GM19023 (cell line): ENCODE data around the gene HPCA.
"Not testable (repeated sequence)": the region's sequence is repeated elsewhere in the genome, so short reads cannot be mapped to it uniquely, and the experiment has no call there.

Experiments
- ATAC-seq: cut with Tn5 transposase; IDR thresholded peaks from one replicate; pipeline ENCODE4 v1.9.1; 2021; ENCODE audit warnings: mild to moderate bottlenecking, moderate library complexity; ENCODE audit not compliant: unreplicated experiment

The HPCA gene

DNA sequence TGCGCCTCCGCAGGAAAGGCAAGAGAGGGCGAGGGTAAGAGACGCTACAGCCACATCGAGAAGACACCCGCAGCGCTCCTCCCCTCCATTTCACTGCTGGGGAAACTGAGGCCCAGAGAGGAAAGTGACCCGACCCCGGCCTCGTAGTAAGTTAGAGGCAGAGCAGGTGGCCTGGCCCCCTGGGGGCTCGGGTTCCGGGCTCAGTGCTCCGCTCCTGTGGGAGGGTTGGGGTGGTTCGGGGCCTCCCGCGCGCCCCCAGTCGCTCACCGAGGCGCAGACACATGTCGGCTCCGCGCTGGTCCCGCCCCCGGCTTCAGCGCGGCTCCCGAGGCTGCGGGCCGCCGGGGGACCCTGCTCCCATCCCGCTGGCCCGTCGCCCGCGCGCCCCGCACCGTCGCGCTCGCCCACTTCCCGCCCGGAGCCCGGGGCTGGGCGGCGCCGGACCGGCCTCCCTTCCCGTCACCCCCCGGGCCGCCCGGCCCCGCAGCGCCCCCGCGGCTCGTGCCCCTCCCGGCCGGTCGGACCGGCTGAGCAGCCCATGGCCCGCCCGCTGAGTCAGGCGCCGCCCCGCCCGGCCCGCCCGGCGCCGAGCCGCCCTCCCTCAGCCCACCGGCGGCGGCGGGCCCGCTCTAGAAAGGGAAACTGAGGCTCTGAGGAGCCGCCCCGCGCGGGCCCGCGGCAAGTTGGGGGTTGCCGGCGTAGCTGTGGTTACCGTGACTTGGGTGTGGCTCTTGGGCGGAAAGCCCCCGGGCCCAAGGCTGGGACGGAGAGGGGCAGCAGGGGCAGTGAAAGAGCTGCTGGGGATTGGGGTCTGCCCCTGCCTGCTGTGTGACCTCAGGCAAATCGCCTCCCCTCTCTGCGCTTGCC is 14.9 kb downstream of the HPCA start, which contains the start of gene TMEM54:
TSS of gene TMEM54 (minus strand) at position 434 of the 867 bp plus-strand sequence. CDS start at position 283, 151 bp downstream.
- ATAC-seq = no peak

DNA sequence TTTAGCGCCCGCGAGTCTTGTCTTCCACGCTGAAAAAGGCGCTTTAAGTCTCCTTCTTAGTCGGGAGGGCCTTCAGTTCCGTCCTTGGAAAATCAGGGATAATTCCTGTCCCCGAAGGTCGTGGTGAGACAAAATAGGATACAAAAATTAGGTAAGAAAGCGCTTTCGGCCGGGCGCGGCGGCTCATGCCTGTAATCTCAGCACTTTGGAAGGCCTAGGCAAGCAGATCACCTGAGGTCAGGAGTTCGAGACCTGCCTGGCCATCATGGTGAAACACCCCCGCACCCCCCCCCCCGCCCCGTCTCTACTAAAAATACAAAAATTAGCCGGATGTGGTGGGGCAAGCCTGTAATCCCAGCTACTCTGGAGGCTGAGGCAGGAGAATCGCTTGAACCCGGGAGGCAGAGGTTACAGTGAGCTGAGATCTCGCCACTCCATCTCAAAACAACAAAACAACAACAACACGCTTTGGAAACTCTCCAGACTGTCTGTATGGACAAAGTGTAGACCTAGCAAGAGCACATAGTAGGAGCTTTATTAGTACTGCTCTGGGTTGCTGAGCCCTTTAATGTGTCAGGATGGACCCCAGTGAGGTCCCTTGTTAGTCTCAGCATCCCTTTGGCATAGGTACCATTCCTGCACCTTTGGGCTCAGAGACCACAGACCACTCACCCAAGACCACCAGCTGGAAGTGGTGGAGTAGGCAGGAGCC is 15.7 kb downstream of the HPCA start:
- no peak for ATAC-seq

DNA sequence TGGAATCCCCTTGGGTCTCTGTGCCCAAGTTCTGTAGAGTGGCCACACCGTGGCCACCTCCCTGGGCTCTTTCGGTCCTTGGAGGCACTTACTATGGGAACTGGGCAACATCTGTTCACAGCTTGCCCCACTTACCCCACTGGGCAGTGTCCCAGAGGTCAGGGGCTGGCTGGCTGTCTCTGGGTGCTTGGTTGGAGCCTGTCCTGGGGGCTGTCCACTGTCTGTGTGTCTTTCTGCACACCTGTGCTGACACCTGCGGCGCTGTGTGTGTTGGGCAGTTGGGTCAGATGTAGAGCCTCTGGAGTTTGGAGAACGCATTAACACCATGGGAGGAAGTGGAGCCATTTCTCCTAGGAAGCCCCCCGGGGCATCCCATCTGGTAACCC is 16.2 kb downstream of the HPCA start:
- no peak for ATAC-seq

DNA sequence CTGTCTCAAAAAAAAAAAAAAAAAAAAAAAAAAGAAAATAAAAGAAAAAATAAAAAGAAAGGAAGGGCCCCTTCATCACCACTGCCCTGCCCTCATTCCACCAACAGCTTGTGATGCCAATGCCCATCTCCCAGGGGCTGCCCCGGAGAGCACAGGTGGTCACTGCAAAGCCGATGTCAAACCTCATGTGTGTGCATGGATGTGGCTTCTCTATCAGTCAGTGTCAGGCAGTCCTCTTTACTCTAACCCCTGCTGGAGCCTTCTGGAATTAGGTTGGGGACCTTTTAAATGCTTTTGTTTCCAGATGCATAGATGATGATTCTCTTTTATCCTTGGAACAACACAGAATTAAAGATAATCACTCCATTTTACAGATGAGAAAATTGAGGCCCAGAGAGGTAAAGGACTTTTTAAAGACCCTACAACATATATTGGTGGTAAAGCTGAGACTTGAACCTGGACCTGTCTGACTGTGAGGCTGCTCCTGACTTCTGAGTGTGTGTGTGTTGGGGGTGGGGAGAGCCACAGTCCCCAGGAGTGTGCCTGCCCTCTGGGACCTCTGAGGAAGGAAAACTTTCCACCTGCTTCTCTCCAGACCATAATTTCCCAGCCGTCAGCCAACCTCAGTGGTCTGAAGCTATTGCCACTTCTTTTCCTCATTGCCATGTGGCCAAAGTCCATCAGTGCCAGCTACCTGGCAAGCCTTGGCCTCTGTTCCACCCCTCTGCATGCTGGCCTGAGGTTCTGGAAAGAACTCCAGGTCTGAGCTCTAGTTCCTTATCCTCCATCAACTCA is 17.9 kb downstream of the HPCA start:
- ATAC-seq = no peak

DNA sequence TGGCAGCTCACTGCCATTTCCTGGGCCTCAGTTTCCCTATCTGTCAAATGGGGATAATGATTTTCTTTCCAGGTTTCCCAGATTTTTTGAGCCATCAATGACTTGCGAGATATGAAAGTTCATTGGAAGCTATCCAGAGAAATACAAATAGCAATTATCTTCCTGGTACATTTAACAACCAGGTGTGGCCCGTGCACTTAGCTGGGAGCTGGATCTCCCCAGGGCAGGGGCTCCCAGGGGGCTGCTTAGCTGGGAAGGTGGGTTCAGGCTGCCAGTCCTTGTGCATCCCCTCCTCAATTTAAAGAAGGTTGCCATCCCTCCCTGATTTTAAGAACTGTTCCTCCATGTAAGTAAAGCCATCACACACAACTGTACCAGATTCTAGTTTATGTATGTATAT is 18.5 kb downstream of the HPCA start:
- ATAC-seq = no peak

DNA sequence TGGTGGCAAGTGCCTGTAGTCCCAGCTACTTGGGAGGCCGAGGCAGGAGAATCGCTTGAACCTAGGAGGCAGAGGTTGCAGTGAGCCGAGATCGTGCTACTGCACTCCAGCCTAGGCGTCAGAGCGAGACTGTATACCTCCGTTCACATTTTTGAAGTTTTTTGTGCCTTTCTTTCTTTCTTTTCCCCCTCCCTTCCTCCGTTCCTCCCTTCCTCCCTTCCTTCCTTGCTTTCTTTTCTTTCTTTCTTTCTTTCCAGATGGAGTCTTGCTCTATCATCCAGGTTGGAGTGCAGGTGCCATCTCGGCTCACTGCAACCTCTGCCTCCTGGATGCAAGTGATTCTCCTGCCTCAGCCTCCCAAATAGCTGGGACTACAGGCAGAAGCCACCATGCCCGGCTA is 19.3 kb downstream of the HPCA start:
- ATAC-seq = not testable (repeated sequence)

DNA sequence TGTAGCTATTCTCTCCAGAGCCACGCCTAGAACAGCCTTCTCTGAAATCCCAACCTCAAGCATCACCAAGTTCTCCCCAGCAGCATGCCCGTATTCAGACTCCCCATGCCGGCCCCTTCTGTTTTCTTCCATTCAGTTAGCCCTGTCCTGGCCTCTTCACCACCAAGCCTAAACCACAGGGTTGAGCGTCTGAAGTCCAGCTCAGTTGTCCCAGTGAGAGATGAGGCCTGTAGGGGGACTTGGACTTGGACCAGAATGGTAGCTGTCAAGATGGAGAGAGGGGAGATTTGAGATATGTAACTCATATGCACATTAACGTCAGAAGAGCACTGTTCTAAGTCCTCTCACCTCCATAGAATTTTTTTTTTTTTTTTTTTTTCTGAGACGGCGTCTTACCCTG is 20.4 kb downstream of the HPCA start:
- ATAC-seq = no peak

DNA sequence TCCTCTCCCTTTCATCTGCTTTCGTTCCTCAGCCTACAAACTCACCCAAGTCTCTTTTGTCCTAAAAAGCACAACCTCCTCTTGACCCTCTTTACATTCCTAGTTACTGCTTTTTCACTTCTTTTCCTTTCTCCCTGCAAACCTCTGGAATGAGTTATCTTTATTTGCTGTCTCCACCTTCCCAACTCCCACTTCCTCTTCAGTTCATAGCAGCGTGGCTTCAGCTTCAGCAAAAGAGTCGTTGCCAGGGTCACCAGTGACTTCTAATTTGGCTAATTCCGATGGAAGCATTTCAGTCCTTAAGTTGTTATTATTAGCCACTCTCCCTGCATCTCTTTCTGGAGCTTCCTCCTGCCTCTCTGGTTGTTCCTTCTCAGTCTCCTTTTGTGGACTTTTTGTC is 21.1 kb downstream of the HPCA start:
- no peak for ATAC-seq

DNA sequence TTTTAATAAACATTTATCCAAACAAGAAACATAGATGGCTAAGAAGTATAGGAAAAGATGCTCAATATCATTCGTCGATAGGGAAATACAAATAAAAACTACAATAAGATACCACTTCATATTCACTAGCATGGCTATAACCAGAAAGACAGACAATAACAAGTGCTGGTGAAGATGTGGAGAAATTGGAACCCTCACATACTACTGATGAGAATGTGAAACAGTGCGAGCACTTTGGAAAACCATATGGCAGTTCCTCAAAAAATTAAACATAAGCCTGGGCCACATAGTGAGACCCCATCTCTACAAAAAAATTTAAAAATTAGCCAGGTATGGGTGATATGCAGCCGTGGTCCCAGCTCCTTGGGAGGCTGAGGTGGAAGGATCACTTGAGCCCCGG is 24.0 kb downstream of the HPCA start:
- no peak for ATAC-seq

DNA sequence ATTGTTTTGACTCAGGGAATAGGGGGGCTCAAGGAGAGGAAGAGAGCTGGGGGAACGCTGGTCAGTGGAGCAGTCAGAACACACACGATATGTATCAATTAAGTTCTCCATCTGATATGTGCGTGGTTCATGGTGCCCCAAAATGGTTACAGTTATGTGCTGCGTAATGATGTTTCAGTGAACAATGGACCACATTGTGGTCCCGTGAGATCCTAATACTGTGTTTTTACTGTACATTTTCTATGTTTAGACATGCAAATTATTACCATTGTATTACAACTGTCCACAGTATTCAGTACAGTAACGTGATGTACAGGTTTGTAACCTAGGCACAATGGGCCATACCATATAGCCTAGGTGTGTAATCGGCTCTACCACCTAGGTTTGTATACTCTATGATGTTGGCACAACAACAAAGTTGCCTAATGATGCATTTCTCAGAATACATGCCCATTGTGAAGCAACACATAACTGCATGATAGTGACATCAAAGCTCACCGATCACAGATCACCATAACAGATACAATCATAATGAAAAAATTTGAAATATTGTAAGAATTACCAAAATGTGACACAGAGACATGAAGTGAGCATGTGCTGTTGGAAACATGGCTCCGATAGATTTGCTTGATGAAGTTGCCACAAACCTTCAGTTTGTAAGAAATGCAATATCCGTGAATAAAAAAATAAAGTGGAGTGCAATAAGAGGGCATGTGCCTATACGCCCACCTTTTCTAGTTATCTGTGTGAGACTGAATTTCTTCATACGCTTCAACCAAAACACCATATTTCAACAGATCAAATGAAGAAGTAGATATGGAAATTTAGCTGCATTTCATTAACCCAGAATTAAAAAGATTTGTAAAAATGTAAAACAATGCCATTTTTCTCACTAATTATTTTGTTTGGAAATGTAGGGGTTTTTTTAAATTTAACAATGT is 29.7 kb downstream of the HPCA start:
- no peak for ATAC-seq

DNA sequence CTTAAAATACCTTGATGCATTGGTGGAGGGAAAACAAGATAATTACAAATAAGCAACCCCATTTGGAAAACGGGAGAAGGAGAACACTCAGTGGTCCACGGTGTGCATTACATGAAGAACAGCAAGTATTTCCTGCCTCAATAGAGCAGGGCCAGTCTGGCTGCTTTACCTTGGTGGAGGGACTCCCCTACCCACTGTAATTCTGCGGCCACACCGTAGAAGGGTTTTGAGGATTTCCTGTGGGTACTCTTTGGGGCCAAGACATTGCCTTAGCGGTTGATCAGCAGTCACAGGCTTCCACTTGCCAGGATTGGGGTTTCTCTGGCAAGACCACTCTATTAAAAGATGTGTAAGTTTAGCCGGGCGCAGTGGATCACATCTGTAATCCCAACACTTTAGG is 31.2 kb downstream of the HPCA start:
- ATAC-seq = no peak

DNA sequence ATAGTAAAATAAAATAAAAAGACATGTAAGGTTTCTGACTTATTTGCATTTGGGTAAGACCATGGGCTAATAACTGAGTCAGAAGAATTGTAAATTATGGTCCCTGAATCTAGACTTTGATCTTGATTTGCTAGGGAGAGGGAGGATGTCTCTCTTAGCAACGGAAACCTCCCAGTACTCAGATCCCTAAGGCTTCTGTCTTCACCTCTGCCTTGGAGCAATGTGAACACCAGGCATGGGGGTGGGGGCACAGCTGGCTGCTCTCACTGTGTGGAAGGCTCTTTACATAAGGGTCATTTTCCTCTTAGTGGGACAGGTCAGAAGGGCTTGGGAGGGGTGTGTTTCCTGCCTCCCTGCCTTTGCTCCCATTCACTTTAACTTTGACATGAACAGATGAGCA is 31.9 kb downstream of the HPCA start:
- no peak for ATAC-seq

DNA sequence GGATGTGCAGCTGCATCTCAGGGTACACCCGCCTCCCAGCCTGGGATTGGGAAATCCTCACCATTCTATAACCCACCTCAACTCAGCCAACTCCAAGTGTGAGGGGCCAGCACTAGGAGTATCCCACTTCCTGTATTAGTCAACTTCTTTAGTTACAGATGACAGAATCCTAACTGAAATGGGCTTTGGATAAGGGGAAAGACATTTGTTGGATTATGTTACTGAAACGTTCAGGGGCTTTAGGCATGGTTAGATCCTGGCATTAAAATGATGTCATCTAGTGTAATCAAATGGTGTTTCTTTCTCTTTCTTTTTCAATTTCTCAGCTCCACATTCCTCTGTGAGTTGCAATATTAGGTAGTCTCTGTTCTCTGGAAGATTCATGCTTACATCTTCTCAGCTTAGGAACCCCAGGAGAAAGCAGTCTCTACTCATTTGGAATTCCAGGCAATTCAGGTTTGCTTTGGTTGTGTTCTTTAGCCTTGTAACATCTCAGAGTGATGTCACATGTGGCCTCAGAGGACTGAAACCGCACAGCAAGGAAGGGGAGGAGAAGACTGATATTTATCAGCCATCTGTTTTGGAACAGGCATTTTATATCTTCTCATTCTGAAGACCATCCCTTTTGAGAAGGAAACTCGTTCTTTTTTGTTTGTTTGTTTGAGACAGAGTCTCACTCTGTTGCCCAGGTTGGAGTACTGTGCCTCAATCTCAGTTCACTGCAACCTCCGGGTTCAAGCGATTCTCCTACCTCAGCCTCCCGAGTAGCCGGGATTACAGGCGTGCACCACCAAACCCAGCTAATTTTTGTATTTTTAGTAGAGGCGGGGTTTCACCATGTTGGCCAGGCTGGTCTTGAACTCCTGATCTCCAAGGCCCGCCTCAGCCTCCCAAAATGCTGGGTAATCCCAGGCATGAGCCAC is 33.8 kb downstream of the HPCA start:
- ATAC-seq = no peak

DNA sequence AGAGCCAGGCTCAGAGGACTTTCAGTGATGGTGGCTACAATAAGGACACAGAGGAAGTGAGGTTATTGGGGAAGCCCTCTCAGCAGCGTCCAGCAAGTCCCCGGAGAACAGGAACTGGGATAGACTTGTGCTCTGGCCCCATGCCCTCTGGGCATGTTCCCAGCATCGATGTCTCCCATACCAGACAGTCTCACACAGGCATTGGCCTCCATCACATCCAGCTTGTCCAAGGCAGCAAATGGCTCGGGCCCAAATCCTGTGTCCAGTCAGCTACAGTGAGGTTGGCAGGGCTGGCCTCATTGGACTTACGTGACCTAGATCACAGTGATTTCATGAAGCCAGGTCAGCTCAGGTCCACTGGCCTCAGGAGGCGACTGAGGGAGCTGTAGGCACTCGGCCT is 34.5 kb downstream of the HPCA start:
- no peak for ATAC-seq

DNA sequence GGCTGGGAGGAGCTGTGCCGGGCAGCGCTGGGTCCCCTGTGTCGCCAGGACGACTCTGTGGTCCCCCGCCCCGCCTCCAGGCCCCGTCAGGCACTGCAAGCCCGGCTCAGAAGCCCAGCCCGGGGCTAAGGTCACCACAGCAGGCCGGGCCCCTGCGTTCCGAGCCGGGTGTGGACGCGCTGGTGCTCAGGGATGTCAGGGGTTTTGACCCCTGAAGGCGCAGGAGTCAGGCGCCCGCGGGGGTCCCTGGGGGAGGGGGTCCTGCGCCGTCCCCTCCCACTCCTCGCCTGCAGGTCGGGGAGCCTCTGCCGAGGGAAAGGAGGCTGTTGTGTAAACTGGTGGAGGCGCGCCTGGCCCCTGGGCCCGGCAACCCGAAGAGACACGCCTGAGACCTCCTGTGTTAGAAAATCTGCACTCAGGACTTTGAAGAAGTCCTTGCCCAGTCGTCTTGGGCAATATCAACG is 38.6 kb downstream of the HPCA start:
- no peak for ATAC-seq

DNA sequence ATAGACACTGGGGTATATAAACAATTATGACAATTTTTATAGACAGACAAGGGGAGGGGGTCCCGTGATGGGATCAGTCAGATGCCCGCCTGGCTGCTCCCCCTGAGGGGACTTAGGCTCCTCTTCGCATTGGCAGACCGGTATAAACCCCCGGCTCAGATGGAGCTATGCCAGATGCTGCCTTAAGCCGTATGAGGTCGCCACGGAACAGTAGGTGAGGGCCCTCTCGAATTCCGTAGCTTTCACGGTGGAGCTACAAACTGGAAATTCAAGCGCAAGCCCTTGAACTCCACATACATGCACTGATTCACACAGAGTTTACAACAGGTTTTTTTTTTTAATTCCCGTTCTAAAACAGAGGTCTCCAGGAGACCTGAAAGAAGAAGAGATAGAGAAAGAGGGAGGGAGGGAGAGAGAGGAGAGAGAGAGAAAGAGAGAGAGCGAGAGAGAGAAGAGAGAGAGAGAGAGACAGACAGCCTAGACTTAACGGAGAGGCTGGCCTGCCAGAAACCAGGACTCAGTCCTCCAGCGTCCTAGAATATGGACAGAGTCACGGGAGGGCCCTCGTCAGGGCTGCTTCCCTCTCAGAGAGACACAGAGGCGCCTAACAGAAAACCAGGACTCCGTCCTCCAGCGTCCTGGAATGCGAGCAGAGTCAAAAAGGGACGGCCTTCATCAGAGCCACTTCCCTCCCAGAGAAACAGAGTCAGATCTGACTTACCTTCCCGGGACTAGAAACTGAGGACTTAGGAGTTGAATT is 39.3 kb downstream of the HPCA start:
- no peak for ATAC-seq

DNA sequence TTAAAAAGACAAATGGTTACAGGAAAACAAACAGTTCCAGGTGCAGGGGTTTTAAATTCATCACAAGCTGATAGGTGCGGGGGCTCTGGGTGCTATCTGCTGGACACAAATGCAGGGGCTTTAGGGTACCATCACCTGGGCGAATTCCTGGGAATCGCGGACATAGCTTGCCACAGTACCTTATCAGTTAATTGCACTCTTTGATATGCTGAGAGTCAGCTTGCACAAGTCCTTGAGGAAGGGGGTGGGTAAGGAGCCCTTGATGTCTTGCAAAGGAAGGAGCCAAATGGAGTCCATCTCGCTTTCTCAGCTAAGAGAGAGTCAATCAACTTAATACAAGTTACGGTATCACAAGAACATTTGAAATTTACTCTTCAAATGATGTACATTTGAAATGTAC is 40.3 kb downstream of the HPCA start:
- ATAC-seq = no peak

DNA sequence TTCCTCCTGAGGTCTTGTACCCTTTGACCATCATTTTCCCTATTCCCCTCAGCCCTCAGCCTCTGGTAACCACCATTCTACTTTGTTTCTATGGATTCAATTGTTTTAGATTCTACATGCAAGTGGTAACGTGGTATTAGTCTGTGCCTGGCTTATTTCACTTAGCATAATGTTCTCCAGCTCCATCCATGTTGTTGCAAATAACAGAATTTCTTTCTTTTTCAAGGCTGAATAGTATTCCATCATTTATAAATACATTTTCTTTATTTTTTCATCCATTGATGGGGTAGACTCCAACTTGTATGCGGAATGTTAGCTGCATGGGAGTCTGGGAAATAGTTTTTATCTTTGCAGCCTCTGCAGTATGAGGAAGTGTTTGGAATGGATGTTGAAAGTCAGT is 41.1 kb downstream of the HPCA start:
- no peak for ATAC-seq

DNA sequence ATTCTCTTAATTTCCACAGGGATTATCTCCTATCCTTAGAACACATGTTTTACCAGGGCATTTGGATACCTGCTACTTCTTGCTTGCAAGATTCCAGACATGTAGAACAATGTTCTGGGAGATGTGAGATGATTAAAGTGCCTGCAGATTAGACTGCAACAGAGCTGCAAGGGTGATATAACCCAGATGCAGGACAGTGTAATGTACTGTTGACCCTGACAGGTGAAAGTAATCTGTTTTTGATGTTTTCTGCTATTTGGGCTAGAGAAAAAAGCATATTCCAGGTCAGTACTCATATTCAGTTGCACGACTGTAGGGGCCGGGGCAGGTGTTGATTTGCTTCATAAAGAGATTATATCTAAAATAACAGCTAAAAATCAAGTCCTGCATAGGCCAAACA is 42.0 kb downstream of the HPCA start:
- ATAC-seq = no peak
